T-cell (primary cell): ENCODE results near the gene RSPO1. TPM values are rescaled to one million over a fixed set of nuclear protein-coding genes. Genes with fewer than 3 reads are reported as not detected.

ENCODE experiments used
- ATAC-seq, 4 experiments: fragments of 200-7000 bp in 3 of 4; fragments of 150-1000 bp in 1 of 4; cut with Tn5 transposase; replicated peaks in 1 of 4; 1 replicate in 3 of 4; 2 replicates in 1 of 4; pipeline ENCODE4 v1.10.0; 2021; ENCODE audit warnings: moderate library complexity in 3 of 4, mild to moderate bottlenecking in 2 of 4, moderate number of reproducible peaks in 1 of 4
- CTCF ChIA-PET, 2 donors: fragments of 300-600 bp; sonication (Branson Sonifier 250); formaldehyde crosslinking; loops; one replicate each; lab custom pipeline; 2022; ENCODE audit warnings: antibody characterized with exemption in 2 of 2; lab: Charles Lee
- POLR2A ChIA-PET, 2 donors: fragments of 300-600 bp; sonication (Branson Sonifier 250); formaldehyde crosslinking; loops; one replicate each; lab custom pipeline; 2022; ENCODE audit warnings: antibody characterized with exemption in 2 of 2; lab: Charles Lee
- DNase-seq, 35 experiments: peaks; one replicate each; pipeline versions ENCODE4 v3.0.0 to v3.0.0-alpha.2; 2013 to 2023
- H3K27ac ChIP-seq: one replicate; pipeline ENCODE4 v1.5.1; 2013; ENCODE audit warnings: low read length
- H3K27me3 ChIP-seq, 2 experiments: replicated peaks in 1 of 2; 1 replicate in 1 of 2; 2 replicates in 1 of 2; pipeline versions ENCODE4 v1.6.1 to v1.7.0; 2013; ENCODE audit warnings: low read length in 1 of 2, mixed read lengths in 1 of 2; ENCODE audit not compliant: control insufficient read depth in 2 of 2, insufficient read depth in 2 of 2; ENCODE audit errors: extremely low read depth in 1 of 2
- H3K36me3 ChIP-seq, 2 donors: 1 replicate in 1 of 2; 2 replicates in 1 of 2; pipeline versions ENCODE4 v1.6.1 to v1.7.0; 2013; ENCODE audit warnings: low read length in 1 of 2; ENCODE audit not compliant: control insufficient read depth in 2 of 2, insufficient read depth in 1 of 2; ENCODE audit errors: extremely low read depth in 1 of 2
- H3K4me1 ChIP-seq, 2 experiments: 1 replicate in 1 of 2; 2 replicates in 1 of 2; pipeline versions ENCODE4 v1.6.1 to v1.7.0; 2013; ENCODE audit warnings: low read length in 2 of 2, mixed read lengths in 1 of 2; ENCODE audit not compliant: insufficient read depth in 2 of 2, control insufficient read depth in 1 of 2; ENCODE audit errors: extremely low read depth in 1 of 2
- H3K4me3 ChIP-seq, 2 donors: 1 replicate in 1 of 2; 2 replicates in 1 of 2; pipeline versions ENCODE4 v1.5.1 to v1.7.0; 2013; ENCODE audit warnings: mild to moderate bottlenecking in 2 of 2, low read length in 1 of 2, moderate library complexity in 1 of 2; ENCODE audit not compliant: control insufficient read depth in 1 of 2; ENCODE audit errors: extremely low read depth in 1 of 2
- H3K9me3 ChIP-seq: 2 replicates; pipeline ENCODE4 v1.7.0; 2013
- H3K27ac Mint-ChIP-seq, 2 donors: one replicate each; pipeline ENCODE4 v1.8.0; 2020 to 2021; ENCODE audit warnings: mild to moderate bottlenecking in 2 of 2, mixed read lengths in 2 of 2
- H3K27me3 Mint-ChIP-seq, 2 donors: one replicate each; pipeline ENCODE4 v1.8.0; 2021 to 2022; ENCODE audit warnings: mixed read lengths in 2 of 2
- H3K36me3 Mint-ChIP-seq: one replicate; pipeline ENCODE4 v1.8.0; 2021; ENCODE audit warnings: mixed read lengths
- H3K4me1 Mint-ChIP-seq, 3 donors: one replicate each; pipeline ENCODE4 v1.8.0; 2020 to 2022; ENCODE audit warnings: mixed read lengths in 3 of 3, mild to moderate bottlenecking in 1 of 3
- H3K4me3 Mint-ChIP-seq, 3 donors: one replicate each; pipeline ENCODE4 v1.8.0; 2020 to 2022; ENCODE audit warnings: mild to moderate bottlenecking in 3 of 3, mixed read lengths in 3 of 3, moderate library complexity in 3 of 3
- H3K9me3 Mint-ChIP-seq, 3 donors: one replicate each; pipeline ENCODE4 v1.8.0; 2020 to 2022; ENCODE audit warnings: mixed read lengths in 3 of 3
- WGBS: methylation state at CpG from one replicate; pipeline ENCODE4 v1.1.5; 2013; ENCODE audit warnings: missing lambda C conversion rate; ENCODE audit not compliant: insufficient coverage; 5-methylcytosine and 5-hydroxymethylcytosine counted together
- total RNA-seq, 35 experiments: library from RNA in 6 of 35; stranded (reverse) in 6 of 35; fragments of 120-200 nt in 1 of 35; gene quantifications; one replicate each; pipeline versions ENCODE4 v1.2.1 to v1.2.4 and lab custom pipeline; 2013 to 2026

RSPO1 gene
- total RNA-seq, 5 donors from 2014 or later (not counting 1 experiment from before 2014, with no cell fraction given): not detected

DNA sequence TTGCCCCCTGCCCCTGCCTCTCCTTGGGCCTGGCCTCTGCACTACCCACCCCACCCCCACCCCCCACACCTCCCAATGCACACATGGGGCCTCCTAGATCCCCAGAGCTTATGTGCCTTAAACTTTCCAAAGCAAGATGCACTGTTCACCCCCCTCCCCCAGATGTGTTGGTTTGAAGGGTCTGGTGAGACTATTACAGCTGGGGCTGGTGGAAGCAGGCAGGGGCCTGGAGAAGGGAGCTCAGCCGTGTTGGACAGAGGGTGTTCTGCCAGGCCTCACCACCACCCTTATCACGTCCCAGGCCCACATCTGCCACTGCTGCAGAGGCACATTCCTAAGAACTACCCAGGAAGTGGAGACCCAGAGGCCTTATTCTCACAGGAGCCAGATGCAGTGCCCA, 18.3 kb upstream of the RSPO1 start:
- ChIA-PET CTCF (no interaction called here), POLR2A (interaction anchor here in 1 of 2 donors (0.6 kb wide), 1 partner anchor 32 kb away, joined by 5 read pairs; no protein-coding TSS in a partner anchor)
- Histone ChIP-seq H3K4me1 (no peaks in the 10 kb centered on the region), H3K36me3 (no peaks in the 10 kb centered on the region), H3K4me3 (no peak overlapping the region), H3K27ac (no peak overlapping the region), H3K27me3 (peaks cover 0 to 19% of the 10 kb centered on the region in 2 experiments), H3K9me3 (no peaks in the 10 kb centered on the region)
- Mint-ChIP-seq H3K27ac (no peak overlapping the region), H3K36me3 (no peaks in the 10 kb centered on the region), H3K27me3 (peaks cover 6% of the 10 kb centered on the region in 2 donors), H3K4me3 (no peak overlapping the region), H3K9me3 (no peaks in the 10 kb centered on the region), H3K4me1 (no peaks in the 10 kb centered on the region)
- ATAC-seq (no peak), DNase-seq (no peak)
- WGBS: no CpG with 5 or more reads among the region's 2 CpGs

DNA sequence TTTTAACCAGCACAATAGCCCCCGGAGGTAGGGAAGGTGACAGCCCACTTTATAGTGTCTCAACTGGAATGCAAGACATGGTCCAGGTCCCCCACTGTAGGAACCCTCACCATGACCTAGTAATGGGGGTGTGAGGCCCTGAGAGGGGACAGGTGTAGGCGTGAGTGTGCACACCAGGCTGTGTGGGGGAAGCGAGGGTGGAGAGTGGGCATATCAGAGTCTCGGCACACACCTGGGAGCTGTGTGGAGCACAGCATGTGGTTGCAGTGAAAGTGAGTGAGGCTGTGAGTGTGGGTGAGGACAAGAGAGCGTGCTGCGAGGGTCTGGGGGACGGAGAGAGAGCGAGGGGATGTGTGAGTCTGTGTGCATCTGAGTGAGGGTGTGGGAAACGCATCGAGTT, 17.1 kb upstream of the RSPO1 start:
- no peaks in the 10 kb centered on the region for H3K36me3 Mint-ChIP-seq

DNA sequence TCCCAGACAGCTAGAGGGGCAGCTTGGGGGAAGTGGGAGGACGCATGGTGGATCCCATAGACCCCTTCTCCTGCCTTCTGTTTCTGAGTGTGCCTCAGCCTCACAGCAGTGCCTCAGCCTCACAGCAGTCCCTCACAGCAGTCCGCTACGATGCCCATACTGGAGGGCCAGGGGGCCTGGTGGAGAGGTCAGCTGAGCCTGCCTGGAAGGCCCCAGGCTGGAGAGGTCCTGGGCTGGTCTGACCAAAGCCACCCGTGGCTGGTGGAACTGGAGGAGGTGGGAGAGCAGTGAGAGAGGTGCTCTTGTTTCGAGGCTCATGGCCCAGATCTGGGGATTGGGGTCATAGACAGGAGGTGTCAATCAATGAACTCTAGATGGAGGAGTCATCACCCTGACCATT, 16.0 kb upstream of the RSPO1 start:
- H3K27me3 ChIP-seq: peaks cover 0 to 21% of the 10 kb centered on the region in 2 experiments
- Mint-ChIP-seq H3K4me1 (no peaks in the 10 kb centered on the region), H3K4me3 (no peak overlapping the region), H3K27me3 (peaks cover 3 to 9% of the 10 kb centered on the region in 2 donors), H3K9me3 (no peaks in the 10 kb centered on the region), H3K27ac (no peak overlapping the region), H3K36me3 (no peaks in the 10 kb centered on the region)
- no peaks in the 10 kb centered on the region for H3K9me3 ChIP-seq
- H3K36me3 ChIP-seq: no peaks in the 10 kb centered on the region
- DNase-seq (no peak), ATAC-seq (no peak)
- POLR2A ChIA-PET: no interaction called here
- H3K4me3 ChIP-seq: no peak overlapping the region
- CTCF ChIA-PET: no interaction called here
- 20% methylated on average over 1 of the region's 5 CpGs for WGBS
- H3K27ac ChIP-seq: no peak overlapping the region
- no peaks in the 10 kb centered on the region for H3K4me1 ChIP-seq

More for the DNA sequence above, 17.1 kb upstream of the RSPO1 start:
- no peaks in the 10 kb centered on the region for H3K4me1 ChIP-seq
- no peaks in the 10 kb centered on the region for H3K9me3 Mint-ChIP-seq
- 68% methylated on average over 4 of the region's 10 CpGs for WGBS
- H3K4me3 ChIP-seq: no peak overlapping the region
- H3K4me1 Mint-ChIP-seq: no peaks in the 10 kb centered on the region
- no peaks in the 10 kb centered on the region for H3K36me3 ChIP-seq
- no peak for DNase-seq
- CTCF ChIA-PET: no interaction called here
- ATAC-seq: no peak
- H3K27ac Mint-ChIP-seq: no peak overlapping the region
- no peaks in the 10 kb centered on the region for H3K9me3 ChIP-seq
- H3K27me3 Mint-ChIP-seq: peaks cover 3 to 6% of the 10 kb centered on the region in 2 donors
- POLR2A ChIA-PET: no interaction called here
- H3K27me3 ChIP-seq: peaks cover 0 to 12% of the 10 kb centered on the region in 2 experiments
- H3K4me3 Mint-ChIP-seq: no peak overlapping the region
- no peak overlapping the region for H3K27ac ChIP-seq

DNA sequence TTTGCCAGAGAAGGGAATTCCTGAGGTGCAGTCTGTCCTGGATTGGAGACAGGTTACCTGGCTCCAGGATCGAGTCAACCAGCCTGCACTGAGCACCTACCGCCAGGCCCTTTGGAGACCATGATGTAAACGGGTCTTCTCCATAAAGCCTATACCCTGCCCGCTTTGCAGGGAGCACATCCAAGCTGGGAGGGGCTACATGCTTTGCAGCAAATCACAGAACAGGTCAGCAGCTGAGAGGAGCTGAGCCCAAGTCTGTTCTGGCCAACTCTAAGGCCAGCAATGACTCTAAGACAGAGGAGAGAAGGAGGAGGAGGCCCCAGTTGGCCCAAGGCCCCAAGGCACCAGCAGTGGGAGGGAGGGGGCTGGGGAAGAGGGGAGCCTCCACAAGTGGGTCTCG, 15.5 kb upstream of the RSPO1 start:
- Mint-ChIP-seq H3K36me3 (no peaks in the 10 kb centered on the region), H3K27ac (no peak overlapping the region), H3K27me3 (peaks cover 3 to 9% of the 10 kb centered on the region in 2 donors), H3K9me3 (no peaks in the 10 kb centered on the region), H3K4me3 (no peak overlapping the region), H3K4me1 (no peaks in the 10 kb centered on the region)
- ChIA-PET CTCF (no interaction called here), POLR2A (no interaction called here)
- no peak for DNase-seq
- Histone ChIP-seq H3K4me3 (no peak overlapping the region), H3K27ac (no peak overlapping the region), H3K36me3 (no peaks in the 10 kb centered on the region), H3K27me3 (peaks cover 0 to 21% of the 10 kb centered on the region in 2 experiments), H3K4me1 (no peaks in the 10 kb centered on the region), H3K9me3 (no peaks in the 10 kb centered on the region)
- no peak for ATAC-seq
- WGBS: 82% methylated on average over 3 of the region's 5 CpGs

DNA sequence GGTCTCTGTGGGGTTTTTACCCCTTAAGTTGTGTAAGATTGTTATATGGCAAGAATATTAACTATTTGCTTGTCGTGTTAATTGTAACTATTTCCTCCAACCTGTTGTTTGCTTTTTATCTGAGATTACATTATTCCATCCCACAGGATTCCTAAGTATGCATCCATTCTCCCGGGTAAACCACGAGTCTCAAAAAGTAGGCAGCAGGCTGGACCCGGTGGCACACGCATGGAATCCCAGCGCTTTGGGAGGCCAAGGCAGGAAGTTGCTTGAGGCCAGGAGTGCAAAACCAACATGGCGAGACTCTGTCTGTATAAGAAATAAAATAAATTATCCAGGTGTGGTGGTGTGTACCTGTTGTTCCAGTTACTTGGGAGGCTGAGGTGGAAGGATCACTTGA, 12.6 kb upstream of the RSPO1 start:
- Mint-ChIP-seq H3K36me3 (no peaks in the 10 kb centered on the region), H3K27me3 (peaks cover 10 to 23% of the 10 kb centered on the region in 2 donors), H3K4me3 (no peak overlapping the region), H3K4me1 (no peaks in the 10 kb centered on the region), H3K27ac (no peak overlapping the region), H3K9me3 (no peaks in the 10 kb centered on the region)
- CTCF ChIA-PET: no interaction called here
- ATAC-seq (no peak), DNase-seq (no peak)
- WGBS: no CpG with 5 or more reads among the region's 7 CpGs
- Histone ChIP-seq H3K4me3 (no peak overlapping the region), H3K9me3 (no peaks in the 10 kb centered on the region), H3K27me3 (peaks cover 0 to 30% of the 10 kb centered on the region in 2 experiments), H3K4me1 (no peaks in the 10 kb centered on the region), H3K27ac (no peak overlapping the region), H3K36me3 (no peaks in the 10 kb centered on the region)
- POLR2A ChIA-PET: no interaction called here

DNA sequence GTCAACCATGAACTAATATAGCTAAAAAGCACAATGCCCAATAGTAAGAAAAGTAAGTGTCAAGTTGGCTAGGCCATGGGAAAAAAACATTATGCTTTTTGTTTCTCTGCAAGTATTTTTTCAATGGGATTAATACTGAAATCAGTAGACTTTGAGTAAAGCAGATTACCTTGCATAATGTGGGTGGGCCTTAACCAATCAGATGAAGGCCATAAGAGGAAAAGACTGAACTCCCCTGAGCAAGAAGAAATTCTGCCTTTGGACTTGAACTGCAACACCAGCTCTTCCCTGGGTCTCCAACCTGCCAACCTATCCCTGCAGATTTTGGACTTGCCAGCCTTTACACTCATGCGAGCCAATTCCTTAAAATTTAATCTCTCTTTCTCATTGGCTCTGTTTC, 6.4 kb upstream of the RSPO1 start:
- CTCF ChIA-PET: no interaction called here

DNA sequence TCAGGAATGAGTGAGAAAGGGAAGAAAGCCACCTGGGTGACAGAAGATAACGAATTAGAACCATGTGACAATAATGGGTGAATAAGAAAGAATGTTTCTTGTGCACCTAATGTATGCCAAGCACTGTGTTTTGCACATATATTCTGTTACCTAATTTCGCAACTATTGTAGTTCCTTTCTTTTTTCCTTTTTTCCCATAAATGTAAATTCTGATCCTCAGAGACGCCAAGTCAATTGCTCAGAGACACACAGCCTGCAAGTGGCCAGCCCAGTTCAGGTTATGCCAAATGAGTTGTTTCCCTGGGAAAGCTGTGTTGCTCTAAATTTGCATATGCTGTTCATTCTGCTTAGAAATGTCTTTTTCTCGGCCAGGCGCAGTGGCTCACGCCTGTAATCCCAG, 1.7 kb upstream of the RSPO1 start:
- WGBS: 79% methylated on average over 4 of the region's 6 CpGs
- H3K27ac Mint-ChIP-seq: no peak overlapping the region
- H3K27me3 ChIP-seq: peaks cover 24 to 56% of the 10 kb centered on the region in 2 experiments
- ChIA-PET POLR2A (no interaction called here), CTCF (no interaction called here)
- H3K36me3 ChIP-seq: no peaks in the 10 kb centered on the region
- H3K27me3 Mint-ChIP-seq: peaks cover 38 to 60% of the 10 kb centered on the region in 2 donors
- no peaks in the 10 kb centered on the region for H3K36me3 Mint-ChIP-seq
- no peak overlapping the region for H3K27ac ChIP-seq
- H3K4me3 Mint-ChIP-seq: no peak overlapping the region
- H3K9me3 ChIP-seq: peaks cover 2% of the 10 kb centered on the region
- peaks cover 0 to 15% of the 10 kb centered on the region in 2 experiments for H3K4me1 ChIP-seq
- H3K9me3 Mint-ChIP-seq: no peaks in the 10 kb centered on the region
- peaks cover 15 to 17% (median 16%) of the 10 kb centered on the region in 3 donors for H3K4me1 Mint-ChIP-seq
- no peak overlapping the region for H3K4me3 ChIP-seq
- ATAC-seq: no peak
- DNase-seq: no peak

More for the DNA sequence above, 6.4 kb upstream of the RSPO1 start:
- POLR2A ChIA-PET: no interaction called here
- Mint-ChIP-seq H3K36me3 (no peaks in the 10 kb centered on the region), H3K27me3 (peaks cover 13 to 35% of the 10 kb centered on the region in 2 donors), H3K4me1 (no peaks in the 10 kb centered on the region), H3K9me3 (no peaks in the 10 kb centered on the region), H3K4me3 (no peak overlapping the region), H3K27ac (no peak overlapping the region)
- H3K9me3 ChIP-seq: peaks cover 2% of the 10 kb centered on the region
- H3K4me3 ChIP-seq: no peak overlapping the region
- H3K27me3 ChIP-seq: peaks cover 13 to 38% of the 10 kb centered on the region in 2 experiments
- H3K27ac ChIP-seq: no peak overlapping the region
- DNase-seq: no peak
- no peak for ATAC-seq
- no CpG with 5 or more reads among the region's 1 CpG for WGBS
- H3K36me3 ChIP-seq: no peaks in the 10 kb centered on the region
- H3K4me1 ChIP-seq: no peaks in the 10 kb centered on the region
